ENCODE data around the gene EFCAB7. TPM values are rescaled to one million over a fixed set of nuclear protein-coding genes. Genes with fewer than 3 reads are reported as not detected.

The EFCAB7 gene
- total RNA-seq, 1 donor from 2014 or later: 2.7 TPM

DNA sequence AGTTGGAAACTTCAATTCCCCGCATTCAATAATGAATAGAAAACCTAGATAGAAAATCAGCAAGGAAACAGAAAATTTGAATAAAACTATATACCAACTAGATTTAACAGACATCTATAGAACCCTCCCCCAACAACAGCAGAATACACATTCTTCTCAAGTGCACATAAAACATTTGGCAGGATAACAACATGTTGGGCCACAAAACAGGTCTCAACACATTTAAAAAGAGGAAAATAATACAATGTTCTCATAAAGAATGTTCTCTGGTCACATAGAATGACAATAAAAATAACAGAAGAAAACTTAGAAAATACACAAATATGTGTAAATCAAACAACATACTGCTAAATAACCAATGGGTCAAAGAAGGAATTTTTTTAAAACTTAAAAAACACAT lies 25.2 kb upstream of the EFCAB7 start:
- no peak for TF ChIP-seq CTCF (conservative IDR thresholded peaks at IDR 0.05; ENCODE audit: low read depth, low read length)
- DNase-seq (ENCODE audit: low read depth): no peak

DNA sequence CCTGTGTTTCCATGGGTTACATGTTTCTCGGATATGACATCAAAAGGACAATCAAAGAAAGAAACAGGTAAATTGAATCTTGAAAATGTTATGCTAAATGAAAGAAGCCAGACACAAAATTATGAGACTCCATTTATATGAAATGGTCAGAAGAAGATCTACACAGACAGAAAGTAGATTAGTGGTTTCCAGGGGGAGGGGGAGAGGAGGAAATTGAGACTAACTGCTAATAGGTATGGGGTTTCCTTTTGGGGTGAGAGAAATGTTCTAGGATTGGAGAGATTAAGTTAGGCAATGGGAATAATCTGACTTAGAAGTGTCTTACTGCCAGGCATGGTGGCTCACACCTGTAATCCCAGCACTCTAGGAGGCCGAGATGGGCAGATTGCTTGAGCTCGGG lies 22.1 kb upstream of the EFCAB7 start:
- no peak for TF ChIP-seq CTCF (conservative IDR thresholded peaks at IDR 0.05; ENCODE audit: low read depth, low read length)

More for the DNA sequence above, 25.2 kb upstream of the EFCAB7 start:
- no peak overlapping the region for H3K4me3 ChIP-seq (ENCODE audit: low read depth, low read length)

DNA sequence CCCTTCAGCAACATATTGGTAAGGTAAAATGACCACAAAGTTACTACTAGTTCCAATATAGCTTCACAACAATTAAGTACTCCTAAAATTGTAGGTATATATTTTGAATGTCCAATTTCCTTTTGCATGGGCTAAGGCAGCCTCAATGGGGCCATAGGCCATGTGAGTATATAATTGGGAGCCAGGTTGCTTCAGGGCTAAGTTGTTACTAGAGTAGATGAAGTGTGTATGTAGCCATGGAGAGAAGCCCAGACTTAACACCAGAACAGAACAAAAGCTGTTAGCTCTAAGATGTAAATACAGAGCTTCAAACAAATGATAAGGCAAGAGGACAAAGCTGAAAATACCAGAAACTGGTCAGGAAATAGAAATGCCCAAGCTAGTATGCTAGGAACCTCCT lies 16.5 kb upstream of the EFCAB7 start:
- no peak for DNase-seq (ENCODE audit: low read depth)
- H3K4me3 ChIP-seq (ENCODE audit: low read depth, low read length): no peak overlapping the region
- TF ChIP-seq CTCF (conservative IDR thresholded peaks at IDR 0.05; ENCODE audit: low read depth, low read length): no peak

More for the DNA sequence above, 22.1 kb upstream of the EFCAB7 start:
- H3K4me3 ChIP-seq (ENCODE audit: low read depth, low read length): no peak overlapping the region
- DNase-seq (ENCODE audit: low read depth): no peak

- no peak for DNase-seq (ENCODE audit: low read depth)
- no peak overlapping the region for H3K4me3 ChIP-seq (ENCODE audit: low read depth, low read length)
- no peak for TF ChIP-seq CTCF (conservative IDR thresholded peaks at IDR 0.05; ENCODE audit: low read depth, low read length)
Observed at GRCh38 chr1:63509718-63510117, 13.6 kb upstream of the EFCAB7 start.

- TF ChIP-seq CTCF (conservative IDR thresholded peaks at IDR 0.05; ENCODE audit: low read depth, low read length): no peak
- DNase-seq (ENCODE audit: low read depth): no peak
- H3K4me3 ChIP-seq (ENCODE audit: low read depth, low read length): no peak overlapping the region
Observed at GRCh38 chr1:63512584-63512983, 10.7 kb upstream of the EFCAB7 start.

GRCh38 chr1:63516629-63517028 lies 6.7 kb upstream of the EFCAB7 start:
- TF ChIP-seq CTCF (conservative IDR thresholded peaks at IDR 0.05; ENCODE audit: low read depth, low read length): no peak
- DNase-seq (ENCODE audit: low read depth): no peak
- H3K4me3 ChIP-seq (ENCODE audit: low read depth, low read length): no peak overlapping the region

- no peak for DNase-seq (ENCODE audit: low read depth)
- no peak for TF ChIP-seq CTCF (conservative IDR thresholded peaks at IDR 0.05; ENCODE audit: low read depth, low read length)
- peak overlapping the region; percentile 65 for H3K4me3 ChIP-seq (ENCODE audit: low read depth, low read length)
Observed at GRCh38 chr1:63523738-63524137, 413 bp downstream of the EFCAB7 start.
